ENCODE results near the gene NTPCR.

GRCh38 chr1:232912845-232913580 is 37.4 kb upstream of the NTPCR start:
- TF ChIP-seq, protein P1, sequence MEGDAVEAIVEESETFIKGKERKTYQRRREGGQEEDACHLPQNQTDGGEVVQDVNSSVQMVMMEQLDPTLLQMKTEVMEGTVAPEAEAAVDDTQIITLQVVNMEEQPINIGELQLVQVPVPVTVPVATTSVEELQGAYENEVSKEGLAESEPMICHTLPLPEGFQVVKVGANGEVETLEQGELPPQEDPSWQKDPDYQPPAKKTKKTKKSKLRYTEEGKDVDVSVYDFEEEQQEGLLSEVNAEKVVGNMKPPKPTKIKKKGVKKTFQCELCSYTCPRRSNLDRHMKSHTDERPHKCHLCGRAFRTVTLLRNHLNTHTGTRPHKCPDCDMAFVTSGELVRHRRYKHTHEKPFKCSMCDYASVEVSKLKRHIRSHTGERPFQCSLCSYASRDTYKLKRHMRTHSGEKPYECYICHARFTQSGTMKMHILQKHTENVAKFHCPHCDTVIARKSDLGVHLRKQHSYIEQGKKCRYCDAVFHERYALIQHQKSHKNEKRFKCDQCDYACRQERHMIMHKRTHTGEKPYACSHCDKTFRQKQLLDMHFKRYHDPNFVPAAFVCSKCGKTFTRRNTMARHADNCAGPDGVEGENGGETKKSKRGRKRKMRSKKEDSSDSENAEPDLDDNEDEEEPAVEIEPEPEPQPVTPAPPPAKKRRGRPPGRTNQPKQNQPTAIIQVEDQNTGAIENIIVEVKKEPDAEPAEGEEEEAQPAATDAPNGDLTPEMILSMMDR (conservative IDR thresholded peaks at IDR 0.05; ENCODE audit: low read depth, low read length): no peak
- no peak for TF ChIP-seq EZH2 (IDR thresholded peaks at IDR 0.05; ENCODE audit: borderline replicate concordance, low read depth, low read length, poor library complexity, severe bottlenecking)

Data from A673 (cell line).